ENCODE data around the gene HS2ST1. TPM values are rescaled to one million over a fixed set of nuclear protein-coding genes. Genes with fewer than 3 reads are reported as not detected.

The HS2ST1 gene
- polyA plus RNA-seq, 1 experiment: 22.4 TPM

GRCh38 chr1:87086120-87086519 lies 171.7 kb downstream of the HS2ST1 start:
- ChIA-PET CTCF (interaction anchor here (0.7 to 6.3 kb wide), 11 partner anchors 10 to 706 kb away, joined by 3 to 81 read pairs (median 6); partner anchors contain the start of gene SH3GLB1), POLR2A (no interaction called here)
- no peaks in the 10 kb centered on the region for H3K9me3 ChIP-seq (ENCODE audit: control insufficient read depth, insufficient read depth, low read length)
- no peak for TF ChIP-seq CTCF (IDR thresholded peaks at IDR 0.05; ENCODE audit: low read depth, low read length)
- no peak overlapping the region for H3K27ac ChIP-seq (ENCODE audit: low read depth, low read length)
- H3K27me3 ChIP-seq (ENCODE audit: control insufficient read depth, insufficient read depth, low read length): no peaks in the 10 kb centered on the region
- DNase-seq (ENCODE audit: low read depth, low spot score): no peak
- H3K4me3 ChIP-seq (ENCODE audit: low read depth, low read length): no peak overlapping the region

GRCh38 chr1:87089070-87089736 lies 174.8 kb downstream of the HS2ST1 start:
- Histone ChIP-seq H3K27ac (ENCODE audit: low read depth, low read length) (no peak overlapping the region), H3K27me3 (ENCODE audit: control insufficient read depth, insufficient read depth, low read length) (no peaks in the 10 kb centered on the region), H3K4me3 (ENCODE audit: low read depth, low read length) (no peak overlapping the region), H3K9me3 (ENCODE audit: control insufficient read depth, insufficient read depth, low read length) (no peaks in the 10 kb centered on the region)
- ChIA-PET POLR2A (no interaction called here), CTCF (no interaction called here)
- no peak for DNase-seq (ENCODE audit: low read depth, low spot score)
- TF ChIP-seq CTCF (IDR thresholded peaks at IDR 0.05; ENCODE audit: low read depth, low read length): no peak

GRCh38 chr1:87089823-87090222 lies 175.4 kb downstream of the HS2ST1 start:
- ChIA-PET POLR2A (no interaction called here), CTCF (no interaction called here)
- Histone ChIP-seq H3K27me3 (ENCODE audit: control insufficient read depth, insufficient read depth, low read length) (no peaks in the 10 kb centered on the region), H3K9me3 (ENCODE audit: control insufficient read depth, insufficient read depth, low read length) (no peaks in the 10 kb centered on the region), H3K27ac (ENCODE audit: low read depth, low read length) (no peak overlapping the region), H3K4me3 (ENCODE audit: low read depth, low read length) (no peak overlapping the region)
- no peak for TF ChIP-seq CTCF (IDR thresholded peaks at IDR 0.05; ENCODE audit: low read depth, low read length)
- DNase-seq (ENCODE audit: low read depth, low spot score): no peak

GRCh38 chr1:87091425-87091824 lies 177.0 kb downstream of the HS2ST1 start:
- no peak overlapping the region for H3K4me3 ChIP-seq (ENCODE audit: low read depth, low read length)
- no peak for TF ChIP-seq CTCF (IDR thresholded peaks at IDR 0.05; ENCODE audit: low read depth, low read length)
- H3K27me3 ChIP-seq (ENCODE audit: control insufficient read depth, insufficient read depth, low read length): no peaks in the 10 kb centered on the region
- ChIA-PET POLR2A (no interaction called here), CTCF (interaction anchor here (1.3 kb wide), 1 partner anchor 9 kb away, joined by 5 read pairs; no protein-coding TSS in a partner anchor)
- no peak for DNase-seq (ENCODE audit: low read depth, low spot score)
- H3K27ac ChIP-seq (ENCODE audit: low read depth, low read length): no peak overlapping the region
- no peaks in the 10 kb centered on the region for H3K9me3 ChIP-seq (ENCODE audit: control insufficient read depth, insufficient read depth, low read length)

- no peak for DNase-seq (ENCODE audit: low read depth, low spot score)
- Histone ChIP-seq H3K27ac (ENCODE audit: low read depth, low read length) (no peak overlapping the region), H3K9me3 (ENCODE audit: control insufficient read depth, insufficient read depth, low read length) (no peaks in the 10 kb centered on the region), H3K4me3 (ENCODE audit: low read depth, low read length) (no peak overlapping the region), H3K27me3 (ENCODE audit: control insufficient read depth, insufficient read depth, low read length) (no peaks in the 10 kb centered on the region)
- ChIA-PET POLR2A (no interaction called here), CTCF (interaction anchor here (1.0 to 7.0 kb wide), 3 partner anchors 9 to 388 kb away, joined by 3 to 77 read pairs (median 7); partner anchors contain the start of gene SH3GLB1)
- TF ChIP-seq CTCF (IDR thresholded peaks at IDR 0.05; ENCODE audit: low read depth, low read length): no peak
These were observed 178.4 kb downstream of the HS2ST1 start for GRCh38 chr1:87092846-87093245.

Measured in AG04450 (cell line).